ENCODE results near the gene SNAP25. TPM values are rescaled to one million over a fixed set of nuclear protein-coding genes. Genes with fewer than 3 reads are reported as not detected.

The SNAP25 gene
- total RNA-seq, 4 donors from 2014 or later: 0.22 to 0.39 TPM; not detected in 2

DNA sequence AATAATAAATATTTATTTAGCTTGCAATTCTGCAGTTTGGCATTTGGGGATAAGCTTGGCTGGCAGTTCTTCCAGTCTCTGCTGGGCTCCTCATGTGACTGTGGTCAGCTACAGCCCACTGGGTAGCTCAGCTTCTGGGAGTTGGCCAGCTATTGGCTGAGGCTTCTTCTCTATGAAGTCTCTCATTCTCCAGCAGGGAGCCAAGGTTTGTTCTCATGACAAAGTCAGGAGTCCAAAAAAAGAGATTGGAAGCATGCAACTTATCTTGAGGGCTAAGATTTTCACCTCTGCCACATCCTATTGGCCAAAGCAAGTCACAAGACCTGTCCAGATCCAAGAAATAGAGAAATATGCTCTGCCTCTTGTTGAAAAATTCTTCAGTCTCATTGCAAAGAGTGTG is 94.6 kb downstream of the SNAP25 start:
- no peak for DNase-seq (ENCODE audit: low spot score in 2 of 2)
- TF ChIP-seq POLR2A (IDR thresholded peaks at IDR 0.05) (no peak), CTCF (IDR thresholded peaks at IDR 0.05) (no peak), EP300 (IDR thresholded peaks at IDR 0.05) (no peak)
- Histone ChIP-seq H3K4me3 (no peak overlapping the region), H3K36me3 (no peaks in the 10 kb centered on the region), H3K27me3 (no peaks in the 10 kb centered on the region), H3K4me1 (peaks cover 0 to 11% (median 0%) of the 10 kb centered on the region in 4 donors), H3K27ac (no peak overlapping the region), H3K9me3 (peaks cover 0 to 3% (median 0%) of the 10 kb centered on the region in 4 donors)

- no peaks in the 10 kb centered on the region for H3K27me3 ChIP-seq
- no peak overlapping the region for H3K27ac ChIP-seq
- H3K4me3 ChIP-seq: no peak overlapping the region
- no peak for DNase-seq (ENCODE audit: low spot score in 2 of 2)
- H3K9me3 ChIP-seq: peaks cover 0 to 3% (median 0%) of the 10 kb centered on the region in 4 donors
- peaks cover 0 to 11% (median 0%) of the 10 kb centered on the region in 4 donors for H3K4me1 ChIP-seq
- 21 to 23% methylated on average over 3 of the region's 3 CpGs for WGBS, 2 donors
- TF ChIP-seq CTCF (IDR thresholded peaks at IDR 0.05) (no peak), POLR2A (IDR thresholded peaks at IDR 0.05) (no peak), EP300 (IDR thresholded peaks at IDR 0.05) (no peak)
- H3K36me3 ChIP-seq: no peaks in the 10 kb centered on the region
Observed at GRCh38 chr20:10313701-10314100, 95.1 kb downstream of the SNAP25 start.

GRCh38 chr20:10314198-10314597 is 95.6 kb downstream of the SNAP25 start:
- WGBS, 2 donors: 20 to 24% methylated on average over 2 of the region's 2 CpGs
- DNase-seq (ENCODE audit: low spot score in 2 of 2): no peak
- no peak overlapping the region for H3K4me3 ChIP-seq
- no peaks in the 10 kb centered on the region for H3K36me3 ChIP-seq
- H3K4me1 ChIP-seq: peaks cover 0 to 11% (median 0%) of the 10 kb centered on the region in 4 donors
- no peak overlapping the region for H3K27ac ChIP-seq
- H3K9me3 ChIP-seq: peaks cover 0 to 3% (median 0%) of the 10 kb centered on the region in 4 donors
- H3K27me3 ChIP-seq: no peaks in the 10 kb centered on the region
- no peak for TF ChIP-seq EP300 (IDR thresholded peaks at IDR 0.05)
- TF ChIP-seq CTCF (IDR thresholded peaks at IDR 0.05): no peak
- no peak for TF ChIP-seq POLR2A (IDR thresholded peaks at IDR 0.05)

GRCh38 chr20:10315138-10315537 is 96.5 kb downstream of the SNAP25 start:
- TF ChIP-seq EP300 (IDR thresholded peaks at IDR 0.05): no peak
- no peak for TF ChIP-seq CTCF (IDR thresholded peaks at IDR 0.05)
- TF ChIP-seq POLR2A (IDR thresholded peaks at IDR 0.05): no peak
- no peak overlapping the region for H3K4me3 ChIP-seq
- H3K27me3 ChIP-seq: no peaks in the 10 kb centered on the region
- H3K36me3 ChIP-seq: no peaks in the 10 kb centered on the region
- peaks cover 0 to 11% (median 0%) of the 10 kb centered on the region in 4 donors for H3K4me1 ChIP-seq
- no peak overlapping the region for H3K27ac ChIP-seq
- H3K9me3 ChIP-seq: peaks cover 0 to 3% (median 0%) of the 10 kb centered on the region in 4 donors
- DNase-seq (ENCODE audit: low spot score in 2 of 2): no peak
- 72 to 73% methylated on average over 5 of the region's 5 CpGs for WGBS, 2 donors

- H3K9me3 ChIP-seq: peaks cover 0 to 3% (median 0%) of the 10 kb centered on the region in 4 donors
- DNase-seq (ENCODE audit: low spot score in 2 of 2): no peak
- WGBS, 2 donors: 74 to 84% methylated on average over 2 of the region's 2 CpGs
Observed at GRCh38 chr20:10316582-10316981, 98.0 kb downstream of the SNAP25 start.

More at GRCh38 chr20:10316582-10316981, 98.0 kb downstream of the SNAP25 start:
- Histone ChIP-seq H3K27me3 (no peaks in the 10 kb centered on the region), H3K4me3 (no peak overlapping the region), H3K36me3 (no peaks in the 10 kb centered on the region), H3K4me1 (peaks cover 0 to 11% (median 0%) of the 10 kb centered on the region in 4 donors), H3K27ac (no peak overlapping the region)
- TF ChIP-seq EP300 (IDR thresholded peaks at IDR 0.05) (no peak), POLR2A (IDR thresholded peaks at IDR 0.05) (no peak), CTCF (IDR thresholded peaks at IDR 0.05) (no peak)
